ENCODE measurements around the gene LYST. TPM values are rescaled to one million over a fixed set of nuclear protein-coding genes. Genes with fewer than 3 reads are reported as not detected.

Gene LYST
- polyA plus RNA-seq, 1 experiment: 6.5 TPM

DNA sequence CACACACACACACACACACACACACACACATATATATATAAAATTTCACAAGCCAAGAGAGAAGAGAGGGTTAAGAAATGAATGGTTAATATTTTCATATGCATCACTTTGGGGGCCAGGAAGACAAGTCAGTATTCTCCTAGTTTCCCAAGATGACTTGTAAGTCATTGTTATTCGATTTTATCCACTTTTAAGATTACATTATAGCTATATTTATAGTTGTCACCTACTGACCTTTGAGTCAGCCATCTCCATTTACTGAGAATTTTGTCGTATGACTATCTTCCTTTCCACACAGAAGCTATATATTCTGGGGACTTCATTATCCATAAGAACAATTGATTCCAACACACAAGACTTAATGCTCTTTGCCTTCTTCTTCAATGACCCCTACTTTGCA, 8.9 kb downstream of the LYST start:
- H3K27me3 ChIP-seq (ENCODE audit: control insufficient read depth, insufficient read depth, low read length): no peaks in the 10 kb centered on the region
- no peaks in the 10 kb centered on the region for H3K9me3 ChIP-seq (ENCODE audit: control insufficient read depth, insufficient read depth, low read length)
- no peak for DNase-seq (ENCODE audit: low read depth, low spot score)
- H3K4me3 ChIP-seq (ENCODE audit: low read depth, low read length): no peak overlapping the region
- ChIA-PET POLR2A (interaction anchor here (0.7 kb wide), 1 partner anchor 108 kb away, joined by 5 read pairs; no protein-coding TSS in a partner anchor), CTCF (interaction anchor here (0.8 to 2.3 kb wide), 4 partner anchors 8 to 115 kb away, joined by 3 to 12 read pairs (median 7); no protein-coding TSS in a partner anchor)
- no peak overlapping the region for H3K27ac ChIP-seq (ENCODE audit: low read depth, low read length)
- no peak for TF ChIP-seq CTCF (IDR thresholded peaks at IDR 0.05; ENCODE audit: low read depth, low read length)

GRCh38 chr1:235855811-235856429, 10.8 kb downstream of the LYST start:
- POLR2A ChIA-PET: no interaction called here
- no peak for DNase-seq (ENCODE audit: low read depth, low spot score)

GRCh38 chr1:235854347-235854746, 12.4 kb downstream of the LYST start:
- ChIA-PET CTCF (interaction anchor here (2.8 to 4.4 kb wide), 2 partner anchors 11 to 117 kb away, joined by 13 to 18 read pairs; no protein-coding TSS in a partner anchor), POLR2A (no interaction called here)
- DNase-seq (ENCODE audit: low read depth, low spot score): no peak
- Histone ChIP-seq H3K27ac (ENCODE audit: low read depth, low read length) (no peak overlapping the region), H3K27me3 (ENCODE audit: control insufficient read depth, insufficient read depth, low read length) (no peaks in the 10 kb centered on the region), H3K4me3 (ENCODE audit: low read depth, low read length) (no peak overlapping the region), H3K9me3 (ENCODE audit: control insufficient read depth, insufficient read depth, low read length) (no peaks in the 10 kb centered on the region)
- TF ChIP-seq CTCF (IDR thresholded peaks at IDR 0.05; ENCODE audit: low read depth, low read length): no peak

More at GRCh38 chr1:235855811-235856429, 10.8 kb downstream of the LYST start:
- Histone ChIP-seq H3K27ac (ENCODE audit: low read depth, low read length) (no peak overlapping the region), H3K9me3 (ENCODE audit: control insufficient read depth, insufficient read depth, low read length) (no peaks in the 10 kb centered on the region), H3K4me3 (ENCODE audit: low read depth, low read length) (no peak overlapping the region), H3K27me3 (ENCODE audit: control insufficient read depth, insufficient read depth, low read length) (no peaks in the 10 kb centered on the region)
- CTCF ChIA-PET: interaction anchor here (0.6 to 4.4 kb wide), 5 partner anchors 10 to 116 kb away, joined by 3 to 18 read pairs (median 4); no protein-coding TSS in a partner anchor
- TF ChIP-seq CTCF (IDR thresholded peaks at IDR 0.05; ENCODE audit: low read depth, low read length): no peak

DNA sequence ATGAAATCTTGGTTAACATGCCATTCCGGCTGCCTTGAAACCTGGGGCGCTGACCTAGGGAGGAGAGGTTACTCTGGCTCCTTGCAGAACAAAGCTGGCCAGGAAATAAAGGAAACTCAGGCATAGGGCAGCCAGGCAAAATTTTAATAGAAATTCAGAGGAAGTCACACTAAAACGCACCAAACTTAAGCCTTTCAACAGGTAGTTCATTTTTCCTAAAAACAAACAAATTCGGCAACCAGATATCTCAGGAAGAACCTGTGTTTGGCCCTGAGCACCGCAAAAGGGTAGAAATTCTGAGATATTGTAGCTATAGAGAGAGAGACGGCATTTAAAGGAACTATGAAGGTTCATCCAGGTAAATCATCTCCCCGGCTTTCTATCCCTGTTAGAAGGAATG, 13.1 kb downstream of the LYST start:
- ChIA-PET POLR2A (no interaction called here), CTCF (interaction anchor here (1.2 to 4.4 kb wide), 3 partner anchors 9 to 118 kb away, joined by 3 to 18 read pairs (median 13); no protein-coding TSS in a partner anchor)
- Histone ChIP-seq H3K27ac (ENCODE audit: low read depth, low read length) (no peak overlapping the region), H3K9me3 (ENCODE audit: control insufficient read depth, insufficient read depth, low read length) (no peaks in the 10 kb centered on the region), H3K27me3 (ENCODE audit: control insufficient read depth, insufficient read depth, low read length) (no peaks in the 10 kb centered on the region), H3K4me3 (ENCODE audit: low read depth, low read length) (no peak overlapping the region)
- TF ChIP-seq CTCF (IDR thresholded peaks at IDR 0.05; ENCODE audit: low read depth, low read length): no peak
- DNase-seq (ENCODE audit: low read depth, low spot score): no peak

DNA sequence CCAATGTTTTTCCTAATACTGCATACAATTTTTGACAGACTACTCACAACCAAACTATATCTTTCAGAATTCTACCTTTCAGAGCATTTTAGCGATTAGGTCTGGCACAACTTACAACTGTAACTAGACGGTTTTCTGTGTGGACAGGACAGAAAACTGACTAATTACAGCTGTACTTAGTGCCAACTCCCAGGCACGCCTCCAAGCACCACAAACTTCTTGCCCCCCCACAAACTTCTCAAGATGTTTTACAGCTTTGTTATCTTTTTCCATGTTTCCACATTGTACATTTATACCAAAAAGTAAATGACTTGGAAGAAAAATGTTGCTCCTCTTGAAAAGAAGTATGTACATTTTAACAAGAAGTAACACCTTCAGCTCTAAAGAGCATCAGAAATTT, 13.8 kb downstream of the LYST start:
- no peak for DNase-seq (ENCODE audit: low read depth, low spot score)
- ChIA-PET POLR2A (no interaction called here), CTCF (interaction anchor here (0.7 to 4.4 kb wide), 5 partner anchors 8 to 119 kb away, joined by 3 to 18 read pairs (median 6); no protein-coding TSS in a partner anchor)
- Histone ChIP-seq H3K9me3 (ENCODE audit: control insufficient read depth, insufficient read depth, low read length) (no peaks in the 10 kb centered on the region), H3K4me3 (ENCODE audit: low read depth, low read length) (no peak overlapping the region), H3K27ac (ENCODE audit: low read depth, low read length) (no peak overlapping the region), H3K27me3 (ENCODE audit: control insufficient read depth, insufficient read depth, low read length) (no peaks in the 10 kb centered on the region)
- TF ChIP-seq CTCF (IDR thresholded peaks at IDR 0.05; ENCODE audit: low read depth, low read length): no peak

All from AG04450 (cell line).